Mucosa of descending colon (tissue), 3 donors: ENCODE results near the gene SRP9. TPM values are rescaled to one million over a fixed set of nuclear protein-coding genes. Genes with fewer than 3 reads are reported as not detected.
A peak's percentile ranks its signal among the peaks of the same experiment; 100 is the strongest.
"Not testable (repeated sequence)": the region's sequence is repeated elsewhere in the genome, so short reads cannot be mapped to it uniquely, and the experiment has no call there.

Experiments used
- ATAC-seq: fragments of 200-7000 bp; cut with Tn5 transposase; one replicate; pipeline ENCODE4 v1.9.1; 2020; ENCODE audit warnings: mild to moderate bottlenecking, moderate library complexity
- DNase-seq, 3 donors: peaks; one replicate each; pipeline ENCODE4 v3.0.0-alpha.2; 2020
- H3K36me3 ChIP-seq: fragments of 200-600 bp; one replicate; pipeline ENCODE4 v1.8.0; 2021; ENCODE audit warnings: low read depth, mild to moderate bottlenecking
- H3K4me1 ChIP-seq: fragments of 200-600 bp; one replicate; pipeline ENCODE4 v1.8.0; 2021; ENCODE audit warnings: low read depth, mild to moderate bottlenecking
- H3K4me3 ChIP-seq: fragments of 200-600 bp; one replicate; pipeline ENCODE4 v1.8.0; 2021; ENCODE audit warnings: mild to moderate bottlenecking
- H3K9me3 ChIP-seq: fragments of 200-600 bp; one replicate; pipeline ENCODE4 v1.8.0; 2021; ENCODE audit warnings: mild to moderate bottlenecking
- CTCF ChIP-seq: fragments of 200-600 bp; IDR thresholded peaks from one replicate; pipeline ENCODE4 v1.8.0; 2022; ENCODE audit warnings: antibody characterized with exemption, mild to moderate bottlenecking
- intact Hi-C, 2 donors: fragments of 100-400 bp; cut with DNase I in 1 of 2; cut with micrococcal nuclease in 1 of 2; formaldehyde crosslinking; loops; one replicate each; pipeline versions ENCODE4 v1.11.0 to v1.11.1; 2022; cut with DNase I, micrococcal nuclease
- total RNA-seq, 3 donors: library from RNA; stranded (reverse); fragmentation: NEBNext Ultra II Directional in 2 of 3; extraction: Animal tissue kit (Norgen Biotek cat#: 25700) in 2 of 3; gene quantifications; one replicate each; pipeline versions ENCODE4 v1.2.1 to v1.2.4, GENCODE V29; 2021 to 2023
- donor health status: DM: no; HTN: no; CAD: no; lungs with moderate emphysema.
- donor health status: DM: no; HTN: no; CAD: no.
- donor health status: DM: no; HTN: yes; CAD: no.

The SRP9 gene
- total RNA-seq, 3 donors from 2014 or later = 168 to 208 (median 187) TPM

- DNase-seq = no peak
- Histone ChIP-seq H3K4me1 (peaks cover 6% of the 10 kb centered on the region), H3K4me3 (no peak overlapping the region), H3K9me3 (no peaks in the 10 kb centered on the region), H3K36me3 (no peaks in the 10 kb centered on the region)
- no peak for TF ChIP-seq CTCF
- intact Hi-C loops = no loop called here
- no peak for ATAC-seq
These were observed 21.8 kb upstream of the SRP9 start for GRCh38 chr1:225755671-225756319.

GRCh38 chr1:225757927-225758656 lies 19.5 kb upstream of the SRP9 start:
- no peaks in the 10 kb centered on the region for H3K9me3 ChIP-seq
- DNase-seq = no peak
- H3K36me3 ChIP-seq = no peaks in the 10 kb centered on the region
- peaks cover 6% of the 10 kb centered on the region for H3K4me1 ChIP-seq
- peak; percentile 53 for ATAC-seq
- no peak for TF ChIP-seq CTCF
- intact Hi-C loops = no loop called here
- no peak overlapping the region for H3K4me3 ChIP-seq

GRCh38 chr1:225759972-225760371 lies 17.7 kb upstream of the SRP9 start:
- H3K36me3 ChIP-seq, H3K4me3 ChIP-seq, intact Hi-C loops, H3K4me1 ChIP-seq, ATAC-seq, H3K9me3 ChIP-seq, DNase-seq: not testable (repeated sequence)

- no peaks in the 10 kb centered on the region for H3K9me3 ChIP-seq
- intact Hi-C loops = no loop called here
- no peak for ATAC-seq
- no peak for DNase-seq
- no peaks in the 10 kb centered on the region for H3K4me1 ChIP-seq
- no peak for TF ChIP-seq CTCF
- no peak overlapping the region for H3K4me3 ChIP-seq
- no peaks in the 10 kb centered on the region for H3K36me3 ChIP-seq
These were observed 17.1 kb upstream of the SRP9 start for GRCh38 chr1:225760531-225760930.

GRCh38 chr1:225761395-225761794 lies 16.2 kb upstream of the SRP9 start:
- H3K9me3 ChIP-seq, H3K4me1 ChIP-seq, H3K36me3 ChIP-seq, H3K4me3 ChIP-seq, intact Hi-C loops, DNase-seq, ATAC-seq: not testable (repeated sequence)

- Histone ChIP-seq H3K36me3 (no peaks in the 10 kb centered on the region), H3K4me3 (no peak overlapping the region), H3K9me3 (no peaks in the 10 kb centered on the region), H3K4me1 (no peaks in the 10 kb centered on the region)
- no peak for TF ChIP-seq CTCF
- DNase-seq = no peak
- intact Hi-C loops = no loop called here
- no peak for ATAC-seq
These were observed 15.6 kb upstream of the SRP9 start for GRCh38 chr1:225762002-225762441.
